ENCODE data around the gene RBKS.
A peak's percentile ranks its signal among the peaks of the same experiment; 100 is the strongest.
"Not testable (repeated sequence)": the region's sequence is repeated elsewhere in the genome, so short reads cannot be mapped to it uniquely, and the experiment has no call there.

RBKS gene

DNA sequence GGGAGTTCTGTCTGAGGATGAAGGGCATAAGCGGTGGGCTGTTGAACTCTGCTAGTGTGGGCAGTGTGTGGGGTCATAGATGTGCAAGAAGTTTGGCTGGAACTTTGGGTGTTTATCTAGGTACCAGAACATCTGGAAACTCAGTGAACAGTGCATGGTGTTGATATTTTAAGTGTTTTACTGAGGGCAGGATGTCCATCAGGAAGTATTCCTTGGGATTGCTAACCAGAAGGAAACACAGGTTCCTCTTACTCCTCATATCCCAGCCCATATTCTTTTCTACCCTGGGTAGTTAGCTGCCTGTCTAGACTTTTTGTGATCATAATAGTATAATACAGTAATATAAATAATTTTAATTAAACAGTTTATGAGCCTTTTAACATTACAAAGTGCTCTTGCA, 15.9 kb upstream of the RBKS start:
- no peak for DNase-seq (ENCODE audit: low read depth in 2 of 2)

DNA sequence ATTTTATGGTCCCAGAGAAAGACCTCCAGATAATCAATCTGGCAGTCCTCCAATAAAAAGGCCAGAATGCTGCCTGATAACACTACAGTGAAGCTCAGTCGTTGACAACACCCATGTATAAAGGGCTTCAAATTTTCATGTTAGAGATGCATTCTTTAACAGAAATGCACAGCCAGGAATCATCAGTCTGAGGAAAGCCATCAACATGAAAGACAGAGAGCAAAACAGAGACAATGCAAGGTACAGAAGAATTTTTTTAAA, 14.1 kb upstream of the RBKS start:
- DNase-seq (ENCODE audit: low read depth in 2 of 2) = no peak

GRCh38 chr2:27903649-27904404, 13.6 kb upstream of the RBKS start:
- DNase-seq (ENCODE audit: low read depth in 2 of 2) = no peak

GRCh38 chr2:27903018-27903417, 12.8 kb upstream of the RBKS start:
- DNase-seq (ENCODE audit: low read depth in 2 of 2) = no peak

DNA sequence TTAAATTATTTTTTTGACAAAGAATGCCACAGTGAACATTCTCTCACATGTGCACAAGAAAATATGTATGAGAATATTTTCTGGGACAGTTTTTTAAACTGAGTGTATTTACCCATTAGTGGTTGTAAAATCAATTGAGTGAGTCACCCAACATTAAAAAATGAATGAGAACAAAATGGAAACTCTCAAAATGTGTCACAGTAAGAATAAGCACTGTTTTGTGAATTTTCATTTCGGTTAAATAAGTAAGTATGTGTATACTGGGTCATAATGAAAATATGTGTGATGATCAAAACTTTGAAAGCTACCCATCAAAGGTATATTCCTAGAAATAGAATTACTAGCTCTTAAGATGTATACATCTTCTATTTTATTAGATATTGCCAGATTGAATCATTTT, 11.9 kb upstream of the RBKS start:
- no peak for DNase-seq (ENCODE audit: low read depth in 2 of 2)

- peak in 1 of 2 donors; percentile 17 for DNase-seq (ENCODE audit: low read depth in 2 of 2)
Observed at GRCh38 chr2:27901234-27901633, 11.0 kb upstream of the RBKS start.

DNA sequence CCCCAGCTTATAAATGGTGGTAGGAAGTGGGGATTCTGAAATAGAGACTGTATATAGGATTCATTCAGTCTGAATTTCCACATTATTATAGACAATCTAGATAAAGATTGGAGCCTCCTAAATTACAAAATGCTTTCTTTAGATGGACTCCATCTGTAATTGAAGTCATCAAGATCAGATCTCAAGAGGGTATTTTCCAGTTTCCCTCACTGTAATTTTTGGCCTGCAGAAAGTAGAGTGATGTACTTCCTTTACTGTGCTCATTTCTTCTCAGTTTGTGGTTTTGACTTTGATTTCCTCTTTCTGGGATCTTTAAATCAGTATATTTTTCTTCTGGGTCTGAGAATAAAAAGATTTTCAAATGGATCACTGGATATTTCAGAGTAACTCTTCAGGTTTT, 7.5 kb upstream of the RBKS start:
- no peak for DNase-seq (ENCODE audit: low read depth in 2 of 2)

DNA sequence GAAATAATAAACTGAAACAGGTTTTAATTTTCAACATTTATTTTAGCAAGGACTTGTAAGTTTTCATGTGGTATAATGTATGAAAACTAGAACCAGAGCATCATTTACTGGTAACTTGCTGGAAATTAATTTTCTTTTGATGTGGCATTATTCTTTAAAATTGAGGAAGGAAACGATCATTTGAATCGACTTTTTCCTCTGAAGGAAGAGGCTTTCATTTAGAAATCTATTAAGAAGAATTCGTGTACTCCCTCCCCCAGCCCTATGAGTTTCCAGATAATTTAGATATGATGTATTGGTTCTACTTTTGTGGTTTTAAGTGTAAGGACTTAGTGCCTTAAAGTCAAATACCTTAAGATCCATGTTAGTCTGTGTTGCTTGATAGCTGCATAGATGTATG, 2.8 kb upstream of the RBKS start:
- no peak for DNase-seq (ENCODE audit: low read depth in 2 of 2)

DNA sequence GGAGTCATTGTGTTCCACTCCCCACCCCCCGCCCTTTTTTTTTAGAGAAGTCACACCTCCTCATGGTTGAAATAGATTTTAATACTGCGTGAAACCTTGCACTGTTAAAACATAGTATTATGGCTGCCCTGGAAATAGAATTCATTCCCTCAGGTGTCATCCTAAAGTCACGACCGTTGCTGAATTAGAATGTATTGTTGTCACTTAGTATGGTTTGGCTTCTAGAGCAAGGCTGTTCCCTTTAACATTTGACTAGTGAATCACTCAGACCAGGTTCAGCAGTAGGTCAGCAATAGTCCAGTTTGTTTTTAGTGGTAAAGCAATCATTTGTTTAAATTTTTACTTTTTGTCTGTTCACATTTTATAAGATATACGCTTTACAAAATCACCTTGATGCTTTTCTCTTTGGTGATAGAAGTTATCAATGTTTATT, 1.5 kb upstream of the RBKS start:
- DNase-seq (ENCODE audit: low read depth in 2 of 2) = no peak

DNA sequence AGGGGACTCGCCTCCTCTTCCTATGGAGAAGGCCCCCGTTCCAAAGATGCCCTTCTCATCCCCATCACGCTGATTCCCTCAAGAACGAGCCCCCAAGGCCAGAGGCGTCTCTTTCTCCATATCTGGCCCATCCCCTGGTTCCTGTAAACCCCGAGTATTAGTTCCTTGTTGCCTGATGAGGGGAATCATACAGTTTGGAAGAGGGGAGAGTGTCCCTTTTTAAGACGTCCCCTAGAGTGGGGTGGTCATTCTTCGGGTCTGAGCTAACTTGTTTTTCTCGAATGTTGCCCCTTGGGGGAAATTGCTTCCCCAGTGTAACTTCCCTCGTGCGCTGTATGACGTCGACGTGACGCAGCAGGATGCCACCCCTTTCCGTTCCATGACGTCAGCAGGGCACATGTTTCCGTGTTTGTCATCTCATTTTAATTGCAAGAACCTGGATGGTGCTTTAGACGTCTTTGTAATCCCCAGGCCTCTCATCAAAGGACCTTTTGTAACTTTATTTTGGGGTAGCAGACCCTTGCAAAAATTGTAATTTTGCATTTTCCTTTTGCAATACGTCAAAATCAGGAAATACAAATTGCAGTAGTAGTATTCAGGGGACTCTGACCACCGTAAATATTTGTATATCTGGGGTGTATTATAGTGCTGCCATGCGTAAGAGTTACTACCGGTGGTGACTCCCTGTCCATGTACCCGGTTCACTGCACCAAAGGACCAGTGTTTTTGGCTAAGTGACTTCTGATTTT, 911 bp upstream of the RBKS start:
- peak; percentile 65 to 84 for DNase-seq (ENCODE audit: low read depth in 2 of 2)

DNA sequence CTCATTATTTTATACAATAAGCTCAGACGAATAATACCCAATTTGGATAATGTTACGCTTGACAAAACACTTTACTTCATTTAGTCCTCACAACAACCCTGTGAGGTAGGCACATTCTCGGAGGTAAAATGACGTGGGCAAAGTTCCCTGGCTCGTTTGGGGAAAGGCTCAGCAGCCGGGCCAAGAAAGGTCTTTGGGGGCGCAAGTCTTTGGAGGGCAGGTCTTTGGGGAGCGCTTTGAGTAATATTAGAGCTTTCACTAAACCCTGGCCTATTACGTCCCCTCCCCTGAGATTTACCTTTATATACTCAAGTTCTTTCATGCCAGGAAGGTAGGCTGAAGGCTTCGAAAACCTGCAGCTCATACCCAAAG, 427 bp downstream of the RBKS start:
- DNase-seq (ENCODE audit: low read depth in 2 of 2) = no peak

DNA sequence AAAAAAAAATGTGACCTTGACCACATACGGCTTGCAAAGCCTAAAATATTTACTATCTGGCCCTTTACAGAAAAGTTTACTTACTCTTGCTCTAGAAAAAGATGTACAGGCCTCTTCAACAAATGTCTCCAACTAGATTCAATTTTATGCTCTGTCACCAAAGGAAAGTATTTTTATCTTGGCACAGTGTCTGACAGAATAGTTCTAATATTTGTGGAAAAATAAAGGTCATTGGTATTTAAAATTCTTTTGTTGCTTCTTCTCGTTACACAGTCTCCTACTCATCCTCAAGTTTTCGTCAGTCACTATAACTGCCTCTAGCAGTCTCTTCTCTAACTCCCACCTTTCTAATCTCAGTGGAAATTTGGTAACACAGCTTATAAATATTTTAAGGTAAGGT, 1.4 kb downstream of the RBKS start:
- no peak for DNase-seq (ENCODE audit: low read depth in 2 of 2)

GRCh38 chr2:27887830-27888229, 2.4 kb downstream of the RBKS start:
- DNase-seq (ENCODE audit: low read depth in 2 of 2) = no peak

DNA sequence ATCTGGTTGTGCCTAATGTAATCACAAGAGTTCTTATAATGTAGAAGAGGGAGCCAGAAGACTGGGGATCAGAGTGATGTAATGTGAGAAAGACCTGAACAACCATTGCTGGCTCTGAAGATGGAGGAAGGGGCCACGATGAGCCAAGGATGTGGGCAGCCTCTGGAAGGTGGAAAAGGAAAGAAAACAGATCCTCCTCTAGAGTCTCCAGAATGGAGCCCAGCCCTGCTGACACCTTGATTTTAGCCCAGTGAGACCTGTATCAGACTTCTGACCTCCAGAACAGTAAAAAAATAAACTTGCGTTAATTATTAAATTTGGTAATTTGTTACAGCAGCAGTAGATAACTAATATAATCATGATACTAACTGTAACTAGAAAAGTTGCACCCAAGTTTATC, 3.1 kb downstream of the RBKS start:
- DNase-seq (ENCODE audit: low read depth in 2 of 2) = no peak

DNA sequence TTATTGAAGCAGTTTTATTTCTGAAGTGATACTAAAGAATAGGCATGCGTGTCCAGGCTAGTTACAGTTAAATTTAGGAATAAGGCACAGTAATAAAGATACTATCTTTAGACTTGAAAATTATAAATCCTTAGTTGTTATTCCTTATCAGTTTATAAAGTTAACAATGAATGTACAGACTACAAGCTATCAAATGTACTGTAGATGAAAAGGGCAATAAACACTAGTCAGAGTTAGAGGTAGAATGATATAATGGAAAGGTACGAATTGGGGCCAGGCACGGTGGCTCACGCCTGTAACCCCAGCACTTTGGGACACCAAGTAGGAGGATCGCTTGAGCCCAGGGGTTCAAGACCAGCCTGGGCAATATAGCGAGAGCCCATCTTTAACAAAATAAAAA, 3.9 kb downstream of the RBKS start:
- DNase-seq (ENCODE audit: low read depth in 2 of 2) = no peak

DNA sequence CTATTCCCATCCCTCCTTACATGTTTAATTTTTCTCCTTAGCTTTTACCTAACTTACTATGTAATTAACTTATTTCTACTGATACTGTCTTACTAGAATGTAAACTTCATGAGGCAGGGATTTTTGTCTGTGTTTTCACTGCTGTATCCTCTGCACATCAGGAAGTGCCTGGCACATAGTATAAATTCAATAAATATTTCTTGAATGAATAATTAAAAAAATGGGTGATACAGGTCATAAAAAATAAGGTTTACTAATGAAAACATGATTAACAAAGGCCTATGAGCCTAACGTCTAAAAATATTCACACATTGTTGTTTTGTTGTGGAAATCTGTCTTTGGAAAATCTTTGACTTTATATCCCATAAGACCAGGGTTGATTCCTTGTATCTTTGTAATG, 4.5 kb downstream of the RBKS start:
- no peak for DNase-seq (ENCODE audit: low read depth in 2 of 2)

GRCh38 chr2:27885234-27885633, 5.0 kb downstream of the RBKS start:
- no peak for DNase-seq (ENCODE audit: low read depth in 2 of 2)

GRCh38 chr2:27884601-27885000, 5.6 kb downstream of the RBKS start:
- no peak for DNase-seq (ENCODE audit: low read depth in 2 of 2)

DNA sequence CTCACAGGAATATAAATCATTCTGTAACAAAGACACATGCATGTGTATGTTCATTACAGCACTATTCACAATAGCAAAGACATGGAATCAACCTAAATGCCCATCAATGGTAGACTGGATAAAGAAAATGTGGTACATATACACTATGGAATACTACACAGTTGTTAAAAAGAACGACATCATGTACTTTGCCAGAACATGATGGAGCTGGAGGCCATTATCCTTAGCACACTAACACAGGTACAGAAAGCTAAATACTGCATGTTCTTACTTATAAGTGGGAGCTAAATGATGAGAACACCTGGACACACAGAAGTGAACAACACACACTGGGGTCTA, 7.6 kb downstream of the RBKS start:
- DNase-seq (ENCODE audit: low read depth in 2 of 2) = not testable (repeated sequence)

DNA sequence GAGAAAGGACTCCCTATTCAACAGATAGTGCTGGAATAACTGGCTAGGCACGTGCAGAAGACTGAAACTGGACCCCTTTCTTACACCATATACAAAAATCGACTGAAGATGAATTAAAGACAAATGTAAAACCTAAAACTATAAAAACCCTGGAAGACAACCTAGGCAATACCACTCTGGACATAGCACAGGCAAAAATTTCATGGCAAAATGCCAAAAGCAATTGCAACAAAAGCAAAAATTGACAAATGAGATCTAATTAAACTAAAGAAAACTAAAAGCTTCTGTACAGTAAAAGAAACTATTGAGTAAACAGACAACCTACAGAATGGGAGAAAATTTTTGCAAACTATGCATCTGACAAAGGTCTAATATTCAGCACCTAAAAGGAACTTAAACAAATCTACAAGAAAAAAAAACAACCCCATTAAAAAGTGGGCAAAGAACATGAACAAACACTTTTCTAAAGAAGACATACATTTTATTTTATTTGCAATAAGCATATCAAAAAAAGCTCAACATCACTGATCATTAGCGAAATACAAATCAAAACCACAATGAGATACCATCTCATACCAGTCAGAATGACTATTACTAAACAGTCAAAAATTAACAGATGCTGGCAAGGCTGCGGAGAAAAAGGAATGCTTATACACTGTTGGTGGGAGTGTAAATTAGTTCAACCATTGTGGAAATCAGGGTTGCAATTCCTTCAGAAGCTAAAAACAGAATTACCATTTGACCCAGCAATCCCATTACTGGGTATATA, 8.2 kb downstream of the RBKS start:
- DNase-seq (ENCODE audit: low read depth in 2 of 2) = not testable (repeated sequence)

DNA sequence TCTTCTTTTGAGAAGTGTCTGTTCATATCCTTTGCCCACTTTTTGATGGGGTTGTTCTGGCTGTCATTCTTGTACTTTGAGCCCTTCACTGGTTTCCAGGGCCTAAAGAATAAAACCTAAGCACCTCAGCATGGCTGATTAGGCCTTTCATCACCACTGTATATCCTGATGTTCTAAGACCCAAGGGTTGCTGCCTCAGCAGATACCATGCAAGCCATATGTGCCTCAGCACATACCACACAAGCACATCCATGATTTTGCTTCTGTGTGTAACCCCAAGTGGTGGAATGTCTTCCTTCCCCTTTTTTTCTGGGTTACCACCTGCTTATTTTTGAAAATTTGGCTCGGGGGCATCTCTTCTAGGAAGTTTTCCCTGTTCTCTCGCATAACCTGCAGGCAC, 11.4 kb downstream of the RBKS start:
- DNase-seq (ENCODE audit: low read depth in 2 of 2) = no peak

GRCh38 chr2:27875089-27875881, 14.9 kb downstream of the RBKS start:
- DNase-seq (ENCODE audit: low read depth in 2 of 2) = no peak

All from stimulated activated CD8-positive, alpha-beta memory T cell treated with anti-CD3 and anti-CD28 coated beads, Interleukin-2, amount 100 ng/mL, for 48 hours (primary cell).